IMR-90 (cell line): ENCODE results near the gene MTAP. TPM values are rescaled to one million over a fixed set of nuclear protein-coding genes. Genes with fewer than 3 reads are reported as not detected.

ENCODE experiments used
- ATAC-seq: fragments of 200-7000 bp; cut with Tn5 transposase; 2 replicates; pipeline ENCODE4 v1.9.1; 2020; ENCODE audit warnings: low read depth, mild to moderate bottlenecking, moderate library complexity
- BruUV-seq: library from RNA; stranded (reverse); fragments of 400-500 nt; replicated peaks from 2 replicates; lab custom pipeline; 2021; lab: Mats Ljungman, UMichigan
- CTCF ChIA-PET: fragments of 300-600 bp; formaldehyde crosslinking; extraction: SDS; loops from one replicate; lab custom pipeline; 2021; ENCODE audit warnings: antibody characterized with exemption; lab: Yijun Ruan, JAX
- POLR2A ChIA-PET: fragments of 300-600 bp; sonication (Branson Sonifier 250); formaldehyde crosslinking; loops from one replicate; lab custom pipeline; 2022; ENCODE audit warnings: antibody characterized with exemption; ENCODE audit not compliant: unreplicated experiment; lab: Charles Lee
- DNase-seq: peaks from one replicate; pipeline ENCODE4 v3.0.0; 2013
- H2AFZ ChIP-seq: replicated peaks from 2 replicates; pipeline ENCODE3; 2013; ENCODE audit warnings: low read length, mild to moderate bottlenecking; ENCODE audit not compliant: poor library complexity
- H2AK5ac ChIP-seq: 2 replicates; pipeline ENCODE4 v1.6.1; 2013; ENCODE audit warnings: low read depth, low read length, inconsistent platforms
- H2AK9ac ChIP-seq: replicated peaks from 2 replicates; pipeline ENCODE3; 2013; ENCODE audit warnings: mild to moderate bottlenecking, low read depth, low read length, moderate library complexity; ENCODE audit not compliant: poor library complexity
- H2BK120ac ChIP-seq: 2 replicates; pipeline ENCODE4 v1.6.1; 2013; ENCODE audit warnings: low read depth, low read length, inconsistent platforms
- H2BK15ac ChIP-seq: 3 replicates; pipeline ENCODE4 v1.6.1; 2013; ENCODE audit warnings: low read depth, low read length, inconsistent platforms
- H2BK20ac ChIP-seq: 2 replicates; pipeline ENCODE4 v1.6.1; 2013; ENCODE audit warnings: low read depth, mild to moderate bottlenecking, inconsistent platforms, low read length, moderate library complexity
- H2BK5ac ChIP-seq: 2 replicates; pipeline ENCODE4 v1.6.1; 2013; ENCODE audit warnings: mild to moderate bottlenecking, low read depth, low read length, inconsistent platforms; ENCODE audit not compliant: poor library complexity, severe bottlenecking
- H3K14ac ChIP-seq: replicated peaks from 2 replicates; pipeline ENCODE4 v1.6.1; 2013; ENCODE audit warnings: low read depth, low read length, inconsistent platforms
- H3K18ac ChIP-seq: 2 replicates; pipeline ENCODE4 v1.6.1; 2013; ENCODE audit warnings: low read depth, low read length, control low read depth
- H3K23ac ChIP-seq: 2 replicates; pipeline ENCODE4 v1.6.1; 2013; ENCODE audit warnings: low read depth, low read length, inconsistent platforms
- H3K27ac ChIP-seq: 2 replicates; pipeline ENCODE4 v1.5.1; 2013; ENCODE audit warnings: mild to moderate bottlenecking, control low read depth, low read length; ENCODE audit not compliant: insufficient read depth
- H3K27me3 ChIP-seq: 2 replicates; pipeline ENCODE4 v1.6.1; 2013; ENCODE audit warnings: low read length; ENCODE audit not compliant: control insufficient read depth, insufficient read depth
- H3K36me3 ChIP-seq: 2 replicates; pipeline ENCODE4 v1.6.1; 2013; ENCODE audit warnings: low read length, mixed read lengths; ENCODE audit not compliant: control insufficient read depth, insufficient read depth
- H3K4ac ChIP-seq: 2 replicates; pipeline ENCODE4 v1.6.1; 2013; ENCODE audit warnings: low read depth, low read length, inconsistent platforms
- H3K4me1 ChIP-seq: 2 replicates; pipeline ENCODE4 v1.6.1; 2013; ENCODE audit warnings: low read length, mixed read lengths; ENCODE audit not compliant: control insufficient read depth, insufficient read depth
- H3K4me2 ChIP-seq: 2 replicates; pipeline ENCODE4 v1.6.1; 2013; ENCODE audit warnings: low read depth, mild to moderate bottlenecking, control low read depth, low read length, moderate library complexity
- H3K4me3 ChIP-seq: 2 replicates; pipeline ENCODE4 v1.5.1; 2013; ENCODE audit warnings: low read depth, mild to moderate bottlenecking, control low read depth, low read length, moderate library complexity; ENCODE audit not compliant: insufficient read depth
- H3K56ac ChIP-seq: 2 replicates; pipeline ENCODE4 v1.6.1; 2013; ENCODE audit warnings: low read length, inconsistent platforms; ENCODE audit not compliant: insufficient read depth; ENCODE audit errors: extremely low read depth
- H3K79me1 ChIP-seq, 2 experiments: 2 replicates each; pipeline ENCODE4 v1.6.1; 2013; ENCODE audit warnings: low read length in 2 of 2, inconsistent platforms in 1 of 2, low read depth in 1 of 2
- H3K9ac ChIP-seq: 2 replicates; pipeline ENCODE4 v1.6.1; 2013; ENCODE audit warnings: low read depth, low read length, control low read depth
- H3K9me1 ChIP-seq: 2 replicates; pipeline ENCODE4 v1.6.1; 2013; ENCODE audit warnings: low read length, inconsistent platforms; ENCODE audit not compliant: insufficient read depth
- H3K9me3 ChIP-seq: 2 replicates; pipeline ENCODE4 v1.6.1; 2013; ENCODE audit warnings: low read length; ENCODE audit not compliant: control insufficient read depth, insufficient read depth
- H4K20me1 ChIP-seq: 2 replicates; pipeline ENCODE4 v1.6.1; 2013; ENCODE audit warnings: low read length, inconsistent platforms; ENCODE audit not compliant: insufficient read depth
- H4K5ac ChIP-seq: 2 replicates; pipeline ENCODE4 v1.6.1; 2013; ENCODE audit warnings: mild to moderate bottlenecking, low read depth, low read length, control low read depth
- H4K8ac ChIP-seq, 2 experiments: 2 replicates each; pipeline ENCODE4 v1.6.1; 2013; ENCODE audit warnings: low read depth in 2 of 2, low read length in 2 of 2, control low read depth in 1 of 2, inconsistent platforms in 1 of 2
- H4K91ac ChIP-seq: 2 replicates; pipeline ENCODE4 v1.6.1; 2013; ENCODE audit warnings: low read depth, low read length, inconsistent platforms; ENCODE audit not compliant: insufficient read depth
- BHLHE40 ChIP-seq: fragments of 150-350 bp; IDR thresholded peaks from 2 replicates; pipeline ENCODE4 v1.6.1; 2016; ENCODE audit warnings: mild to moderate bottlenecking, low read depth, low read length
- CEBPB ChIP-seq: IDR thresholded peaks from 2 replicates; pipeline ENCODE4 v1.6.1; 2012; ENCODE audit warnings: low read depth, low read length, improper control_type of control experiment
- CHD1 ChIP-seq: IDR thresholded peaks from 2 replicates; pipeline ENCODE4 v1.6.1; 2012; ENCODE audit warnings: low read depth, low read length, improper control_type of control experiment
- CTCF ChIP-seq: conservative IDR thresholded peaks from 2 replicates; pipeline ENCODE4 v1.5.1; 2012; ENCODE audit warnings: mild to moderate bottlenecking, low read depth, low read length, improper control_type of control experiment
- FOS ChIP-seq: fragments of 150-350 bp; IDR thresholded peaks from 2 replicates; pipeline ENCODE4 v1.6.1; 2016; ENCODE audit warnings: low read depth, low read length
- MAZ ChIP-seq: IDR thresholded peaks from 2 replicates; pipeline ENCODE4 v1.6.1; 2012; ENCODE audit warnings: low read depth, mild to moderate bottlenecking, low read length, improper control_type of control experiment, moderate library complexity, borderline replicate concordance
- MXI1 ChIP-seq: IDR thresholded peaks from 2 replicates; pipeline ENCODE4 v1.6.1; 2012; ENCODE audit warnings: low read depth, mild to moderate bottlenecking, low read length, moderate library complexity, borderline replicate concordance
- NFE2L2 ChIP-seq: fragments of 150-350 bp; IDR thresholded peaks from 2 replicates; pipeline ENCODE4 v1.6.1; 2016; ENCODE audit warnings: low read depth, mild to moderate bottlenecking, low read length
- POLR2A ChIP-seq: IDR thresholded peaks from 2 replicates; pipeline ENCODE4 v1.6.1; 2012; ENCODE audit warnings: mild to moderate bottlenecking, low read depth, low read length
- RAD21 ChIP-seq: IDR thresholded peaks from 2 replicates; pipeline ENCODE4 v1.6.1; 2012; ENCODE audit warnings: low read length, improper control_type of control experiment
- RCOR1 ChIP-seq: IDR thresholded peaks from 2 replicates; pipeline ENCODE4 v1.6.1; 2012; ENCODE audit warnings: mild to moderate bottlenecking, low read length, improper control_type of control experiment; ENCODE audit not compliant: insufficient replicate concordance
- RFX5 ChIP-seq: IDR thresholded peaks from 2 replicates; pipeline ENCODE4 v1.8.0; 2012; ENCODE audit warnings: low read depth, mild to moderate bottlenecking, low read length, moderate library complexity
- USF2 ChIP-seq: fragments of 150-350 bp; IDR thresholded peaks from 2 replicates; pipeline ENCODE4 v1.6.1; 2017; ENCODE audit warnings: mild to moderate bottlenecking, antibody characterized with exemption, low read length, low read depth
- WGBS, 2 experiments: methylation state at CpG; one replicate each; pipeline versions ENCODE4 v1.1.5 to v1.1.7; 2013; ENCODE audit warnings: missing lambda C conversion rate in 2 of 2; ENCODE audit not compliant: insufficient read length in 1 of 2; ENCODE audit errors: extremely low coverage in 2 of 2; 5-methylcytosine and 5-hydroxymethylcytosine counted together
- dilution Hi-C: fragments of 300-500 bp; cut with HindIII; formaldehyde crosslinking; loops from one replicate; pipeline ENCODE4 v1.14.3; 2018; ENCODE audit warnings: low sequenced_read_pairs; ENCODE audit not compliant: unreplicated experiment
- in situ Hi-C: fragments of 300-500 bp; cut with MboI; formaldehyde crosslinking; loops from 3 replicates; pipeline ENCODE4 v1.14.3; 2019; ENCODE audit warnings: low sequenced_read_pairs, inconsistent platforms, mixed read lengths
- intact Hi-C: fragments of 100-400 bp; cut with micrococcal nuclease; formaldehyde crosslinking; loops from 2 replicates; pipeline ENCODE4 v1.10.0; 2022
- polyA plus RNA-seq, 3 experiments: library from polyadenylated mRNA; depleted of rRNA; stranded (reverse); fragments of >200 nt; gene quantifications; 2 replicates each; pipeline ENCODE4 v1.2.3, GENCODE V29; 2012; ENCODE audit warnings: low replicate concordance in 1 of 3
- total RNA-seq: library from RNA; depleted of rRNA; stranded (reverse); fragments of >200 nt; gene quantifications from 2 replicates; pipeline ENCODE4 v1.2.3, GENCODE V29; 2012
- TF ChIP-seq, protein P1 (sequence below): fragments of 150-350 bp; IDR thresholded peaks from 2 replicates; pipeline ENCODE4 v1.6.1; 2016; ENCODE audit warnings: low read depth, mild to moderate bottlenecking, low read length, moderate library complexity, borderline replicate concordance

Gene MTAP
- total and polyA plus RNA-seq, 2 of the 4 experiments (the other 2 are of a cell fraction) = 15.7 to 50.9 TPM

DNA sequence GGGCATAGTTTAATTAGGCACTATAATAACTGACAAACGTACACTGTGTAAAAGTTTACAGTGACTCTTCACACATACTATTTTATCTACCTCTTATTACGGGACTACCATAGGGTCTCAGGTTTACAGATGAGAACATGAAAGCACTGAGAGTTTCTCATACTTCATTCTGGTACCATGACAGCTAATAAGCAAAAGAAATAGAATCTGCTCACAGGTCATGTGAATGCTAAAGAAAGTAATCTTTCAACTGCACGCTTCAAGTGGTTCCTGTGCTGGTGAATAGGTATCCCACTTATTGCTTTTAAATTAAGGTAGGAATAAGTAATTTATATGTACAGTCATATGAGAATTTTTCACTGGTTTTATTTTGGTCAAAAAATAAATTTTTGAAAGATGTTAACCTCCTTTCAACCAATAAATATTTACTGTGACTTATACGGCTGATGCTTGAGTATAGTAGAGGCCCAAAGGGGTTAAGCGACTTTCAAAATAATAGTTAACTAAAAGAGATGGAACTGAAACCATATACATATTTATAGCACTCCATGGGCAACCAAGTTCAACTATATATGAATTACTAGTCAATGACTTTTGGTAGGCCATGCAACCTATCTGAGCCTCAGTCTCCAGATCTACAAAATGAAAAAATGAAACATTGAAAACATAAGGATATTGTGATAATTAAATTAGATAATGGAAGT is 183.7 kb downstream of the MTAP start:
- no TSS peak for BruUV-seq
- CTCF ChIA-PET = interaction anchor here (0.6 to 1.4 kb wide), 5 partner anchors 9 to 160 kb away, joined by 3 to 4 read pairs (median 3); partner anchors contain the start of gene CDKN2B
- TF ChIP-seq POLR2A (no peak), CEBPB (no peak), MAZ (no peak), RAD21 (no peak), CTCF (no peak), NFE2L2 (no peak), MXI1 (no peak), USF2 (no peak), FOS (no peak), RCOR1 (no peak), CHD1 (no peak), BHLHE40 (no peak), RFX5 (no peak)
- TF ChIP-seq, protein P1, sequence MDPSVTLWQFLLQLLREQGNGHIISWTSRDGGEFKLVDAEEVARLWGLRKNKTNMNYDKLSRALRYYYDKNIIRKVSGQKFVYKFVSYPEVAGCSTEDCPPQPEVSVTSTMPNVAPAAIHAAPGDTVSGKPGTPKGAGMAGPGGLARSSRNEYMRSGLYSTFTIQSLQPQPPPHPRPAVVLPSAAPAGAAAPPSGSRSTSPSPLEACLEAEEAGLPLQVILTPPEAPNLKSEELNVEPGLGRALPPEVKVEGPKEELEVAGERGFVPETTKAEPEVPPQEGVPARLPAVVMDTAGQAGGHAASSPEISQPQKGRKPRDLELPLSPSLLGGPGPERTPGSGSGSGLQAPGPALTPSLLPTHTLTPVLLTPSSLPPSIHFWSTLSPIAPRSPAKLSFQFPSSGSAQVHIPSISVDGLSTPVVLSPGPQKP = no peak

More for the DNA sequence above, 183.7 kb downstream of the MTAP start:
- Histone ChIP-seq H3K4me3 (no peak overlapping the region), H3K79me1 (peaks cover 4 to 13% of the 10 kb centered on the region in 2 experiments; a peak in 3 of 4 replicates), H3K23ac (no peak overlapping the region), H3K9me3 (peaks cover 4% of the 10 kb centered on the region; the same call in 1 of the 2 replicates), H2AFZ (no peak overlapping the region), H2AK9ac (no peak overlapping the region), H4K5ac (peak overlapping the region; percentile 22; the same call in 1 of the 2 replicates), H3K56ac (no peak overlapping the region), H4K8ac (no peak overlapping the region; a peak in 1 of 4 replicates), H4K20me1 (no peaks in the 10 kb centered on the region), H2BK120ac (no peak overlapping the region; the same call in 1 of the 2 replicates), H2AK5ac (no peak overlapping the region), H3K4ac (0 out of 2 replicates have a peak overlapping the region, but pooled peaks have one; percentile 0), H3K18ac (peak overlapping the region; percentile 68; the same call in 1 of the 2 replicates), H3K9ac (no peak overlapping the region), H3K36me3 (no peaks in the 10 kb centered on the region; the same call in 1 of the 2 replicates), H3K4me1 (peaks cover 5% of the 10 kb centered on the region), H2BK20ac (peak overlapping the region; percentile 10; the same call in 1 of the 2 replicates), H4K91ac (no peak overlapping the region), H3K9me1 (no peaks in the 10 kb centered on the region), H3K14ac (no peak overlapping the region), H3K27ac (peak overlapping the region; percentile 41; the same call in 1 of the 2 replicates), H3K27me3 (no peaks in the 10 kb centered on the region), H3K4me2 (no peak overlapping the region), H2BK5ac (peak overlapping the region; percentile 93), H2BK15ac (no peak overlapping the region; the same call in 2 of the 3 replicates)
- no peak for ATAC-seq
- WGBS, 2 experiments = no CpG with 5 or more reads among the region's 5 CpGs
- dilution Hi-C loops = no loop called here
- DNase-seq = no peak
- in situ Hi-C loops = loop anchor here (25.0 kb wide), 1 partner anchor 399 kb away; no protein-coding TSS in a partner anchor
- intact Hi-C loops = no loop called here
- POLR2A ChIA-PET = no interaction called here
